ENCODE measurements around the gene SSTR3. TPM values are rescaled to one million over a fixed set of nuclear protein-coding genes. Genes with fewer than 3 reads are reported as not detected.

Gene SSTR3
- total and polyA plus RNA-seq, 10 of the 15 experiments (the other 5 are each of a cell fraction or from before 2014, with no cell fraction given), result 0.03 to 4.5 (median 2.4) TPM

- no peak for TF ChIP-seq PRDM15 (CRISPR knock-in tag; IDR thresholded peaks at IDR 0.05)
- no peak for TF ChIP-seq ZNF274 (IDR thresholded peaks at IDR 0.05; ENCODE audit: insufficient read depth, insufficient read length)
- TF ChIP-seq ZNF687 (IDR thresholded peaks at IDR 0.05), result peak; percentile 91
- TF ChIP-seq TBL1XR1 (IDR thresholded peaks at IDR 0.05; ENCODE audit: low read depth, low read length), result peak; percentile 18; the same call in 1 of the 2 replicates
- no peak for TF ChIP-seq ZBTB33 (IDR thresholded peaks at IDR 0.05)
- no peak for TF ChIP-seq TARDBP (IDR thresholded peaks at IDR 0.05; ENCODE audit: borderline replicate concordance)
- no peak for TF ChIP-seq ZNF622 (IDR thresholded peaks at IDR 0.05)
- peak; percentile 69 for TF ChIP-seq POLR2A (IDR thresholded peaks at IDR 0.05; ENCODE audit: low read depth, low read length)
- no peak for TF ChIP-seq ZZZ3 (IDR thresholded peaks at IDR 0.05; ENCODE audit: control insufficient read depth, insufficient read length, low read depth)
- TF ChIP-seq ASH2L (IDR thresholded peaks at IDR 0.05; ENCODE audit: borderline replicate concordance, low read depth), result no peak
- no peak for TF ChIP-seq CTCF (IDR thresholded peaks at IDR 0.05 in 2 of 3, conservative IDR thresholded peaks at IDR 0.05 in 1 of 3; ENCODE audit: control insufficient read depth in 2 of 3, extremely low read depth in 1 of 3, insufficient read depth in 1 of 3, low read depth in 3 of 3, low read length in 3 of 3)
- no peak for TF ChIP-seq SKIL (IDR thresholded peaks at IDR 0.05; ENCODE audit: low read depth, poor library complexity, severe bottlenecking)
- TF ChIP-seq JUNB (IDR thresholded peaks at IDR 0.05), result no peak
Measured at GRCh38 chr22:37229805-37230672, 17.8 kb upstream of the SSTR3 start (continued).

All from GM12878 (cell line).